ENCODE data around the gene TRPC6. TPM values are rescaled to one million over a fixed set of nuclear protein-coding genes. Genes with fewer than 3 reads are reported as not detected.

Gene TRPC6
- total and polyA plus RNA-seq, 2 of the 8 experiments (the other 6 are each of a cell fraction or from before 2014, with no cell fraction given) = 0.26 to 0.39 TPM

DNA sequence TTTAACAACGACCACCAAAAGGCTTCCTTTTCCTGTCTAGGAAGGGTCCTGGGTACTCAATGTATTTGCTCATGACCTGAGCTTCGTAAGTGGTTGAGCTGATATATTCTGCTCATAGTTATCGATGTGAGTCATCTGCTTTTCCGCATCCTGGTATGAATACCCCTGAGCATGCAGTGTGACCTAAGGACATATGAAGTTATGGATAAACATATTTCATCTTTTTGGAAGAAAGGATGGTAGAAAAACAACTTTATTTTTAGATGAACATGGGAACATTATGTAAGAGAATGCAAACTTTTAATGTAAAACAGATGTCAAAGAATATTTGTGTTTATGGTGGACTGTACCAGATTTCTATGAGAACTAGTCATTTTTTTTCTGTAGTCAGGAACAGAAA lies 28.4 kb downstream of the TRPC6 start:
- Histone ChIP-seq H3K23ac (ENCODE audit: insufficient read length) (no peak overlapping the region), H4K5ac (ENCODE audit: insufficient read length, low read depth, low read length) (no peak overlapping the region), H3K27ac (ENCODE audit: low read depth, low read length) (no peak overlapping the region), H3K36me3 (ENCODE audit: control insufficient read depth in 2 of 4, insufficient read depth in 4 of 4, low read length in 3 of 4) (no peaks in the 10 kb centered on the region), H3K9ac (replicated peaks in 1 of 4; ENCODE audit: extremely low read depth in 1 of 4, low read depth in 3 of 4, low read length in 3 of 4) (no peak overlapping the region), H4K91ac (replicated peaks; ENCODE audit: insufficient read length, low read length) (no peak overlapping the region), H3K4me1 (replicated peaks in 1 of 4; ENCODE audit: control insufficient read depth in 3 of 4, insufficient read depth in 4 of 4, low read length in 3 of 4) (no peaks in the 10 kb centered on the region), H3K27me3 (replicated peaks in 1 of 4; ENCODE audit: control insufficient read depth in 3 of 4, extremely low read depth in 1 of 4, insufficient read depth in 3 of 4, low read length in 3 of 4) (no peaks in the 10 kb centered on the region), H2BK20ac (ENCODE audit: low read length) (no peak overlapping the region), H3K56ac (replicated peaks; ENCODE audit: insufficient read length, low read depth, low read length) (no peak overlapping the region), H3K18ac (ENCODE audit: extremely low read depth, low read length) (no peak overlapping the region), H3K23me2 (ENCODE audit: low read depth, low read length) (no peaks in the 10 kb centered on the region), H2BK15ac (ENCODE audit: low read length) (no peak overlapping the region), H2AK5ac (ENCODE audit: low read depth, low read length) (no peak overlapping the region), H2AFZ (ENCODE audit: low read length) (no peak overlapping the region), H2BK5ac (ENCODE audit: low read depth, low read length) (no peak overlapping the region), H3K79me2 (ENCODE audit: control insufficient read depth in 1 of 2, insufficient read depth in 2 of 2, low read length in 2 of 2) (no peaks in the 10 kb centered on the region), H3K4me2 (ENCODE audit: insufficient read depth in 1 of 2, low read depth in 2 of 2, low read length in 2 of 2) (no peak overlapping the region), H3K4me3 (ENCODE audit: extremely low read depth in 1 of 4, insufficient read depth in 2 of 4, low read depth in 3 of 4, low read length in 4 of 4) (no peak overlapping the region), H2BK12ac (ENCODE audit: low read depth, low read length) (no peak overlapping the region), H4K20me1 (replicated peaks in 1 of 2; ENCODE audit: control insufficient read depth in 1 of 2, insufficient read depth in 2 of 2, low read length in 2 of 2) (no peaks in the 10 kb centered on the region), H4K8ac (ENCODE audit: extremely low read depth, insufficient read depth, low read length) (no peak overlapping the region), H3K4ac (replicated peaks; ENCODE audit: insufficient read length, low read depth, low read length) (no peak overlapping the region), H3K79me1 (ENCODE audit: low read depth, low read length) (no peaks in the 10 kb centered on the region), H3K9me3 (ENCODE audit: insufficient read depth in 2 of 2, low read depth in 1 of 2, low read length in 1 of 2) (no peaks in the 10 kb centered on the region), H2BK120ac (replicated peaks; ENCODE audit: low read depth, low read length) (no peak overlapping the region), H3K14ac (ENCODE audit: insufficient read length) (no peak overlapping the region)
- ChIA-PET POLR2A (ENCODE audit: partially characterized antibody) (no interaction called here), CTCF (ENCODE audit: partially characterized antibody) (interaction anchor here (0.9 to 1.3 kb wide), 2 partner anchors 12 to 127 kb away, joined by 3 to 6 read pairs; no protein-coding TSS in a partner anchor)
- no peak for FAIRE-seq
- no peak for DNase-seq (ENCODE audit: low read depth in 1 of 2, low spot score in 2 of 2)
- no peak for TF ChIP-seq SP4 (IDR thresholded peaks at IDR 0.05; ENCODE audit: low read length)
- TF ChIP-seq CREB1 (IDR thresholded peaks at IDR 0.05) = no peak
- 89% methylated on average over 4 of the region's 4 CpGs; no CpG with 5 or more reads in 1 of the 2 experiments for WGBS, 2 experiments (ENCODE audit: extremely low coverage in 1 of 2, insufficient coverage in 1 of 2, insufficient read length in 1 of 2, insufficient replicate concordance in 2 of 2, low coverage in 1 of 2, low lambda C conversion rate in 2 of 2, missing lambda C conversion rate in 1 of 2)
